ENCODE results near the gene SYNGR2.

The SYNGR2 gene

DNA sequence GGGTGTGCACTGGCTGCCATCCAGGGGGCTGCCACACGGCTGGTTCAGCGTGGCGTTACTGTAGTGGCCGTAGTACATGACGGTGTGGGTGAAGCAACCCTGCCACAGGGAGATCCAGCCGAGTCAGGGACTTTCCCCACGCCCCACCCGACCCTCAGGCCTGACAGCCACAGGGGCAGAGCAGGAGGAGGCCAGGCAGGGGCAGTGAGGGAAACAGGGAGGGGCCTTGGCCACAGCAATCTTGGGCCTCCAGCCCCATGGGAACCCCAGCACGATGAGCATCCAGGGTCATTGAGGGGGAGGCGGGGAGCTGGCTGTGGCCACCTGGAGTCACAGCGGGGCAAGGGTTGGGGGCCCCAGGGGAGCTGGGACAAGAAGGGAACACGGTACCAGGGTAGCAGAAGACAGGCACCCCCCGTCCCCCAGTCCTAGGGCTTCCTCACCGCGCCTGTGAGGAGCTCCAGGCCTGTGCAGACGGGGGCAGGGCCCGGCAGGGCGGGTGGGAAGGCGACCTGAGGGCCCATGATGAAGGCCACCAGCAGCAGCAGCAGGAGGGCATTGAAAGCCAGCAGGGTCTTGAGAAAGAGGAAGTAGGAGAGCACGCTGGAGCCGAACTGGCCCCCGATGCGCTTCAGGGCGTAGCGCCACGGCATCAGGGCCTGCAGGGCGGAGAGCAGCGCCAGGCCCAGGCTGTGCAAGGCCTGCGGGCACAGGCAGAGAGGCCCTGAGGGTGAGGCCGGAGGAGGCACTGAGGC, 44.1 kb upstream of the SYNGR2 start:
- Histone ChIP-seq H3K14ac (ENCODE audit: low read length in 2 of 2) (no peak overlapping the region), H3K27me3 (ENCODE audit: control insufficient read depth in 1 of 2, insufficient read depth in 1 of 2, low read length in 2 of 2) (peaks cover 0 to 27% of the 10 kb centered on the region in 2 experiments), H2BK5ac (ENCODE audit: low read depth, low read length, poor library complexity, severe bottlenecking) (no peak overlapping the region), H3K4ac (ENCODE audit: low read depth in 1 of 2, low read length in 2 of 2) (no peak overlapping the region), H3K4me2 (ENCODE audit: low read length, poor library complexity, severe bottlenecking) (no peak overlapping the region), H3K23ac (ENCODE audit: low read length in 2 of 2) (no peak overlapping the region), H3K27ac (ENCODE audit: low read length, poor library complexity, severe bottlenecking) (no peak overlapping the region), H3K36me3 (ENCODE audit: control insufficient read depth in 1 of 2, insufficient read depth in 2 of 2, low read depth in 1 of 2, low read length in 2 of 2) (peaks cover 0 to 65% of the 10 kb centered on the region in 2 experiments), H3K4me3 (ENCODE audit: insufficient read depth in 1 of 2, low read depth in 1 of 2, low read length in 2 of 2) (peak overlapping the region in 1 of 2 experiments; percentile 4), H2AK5ac (ENCODE audit: low read length, severe bottlenecking) (no peak overlapping the region), H3K9me3 (ENCODE audit: control insufficient read depth, low read length) (no peaks in the 10 kb centered on the region), H2BK12ac (ENCODE audit: low read length in 2 of 2) (no peak overlapping the region), H3K4me1 (ENCODE audit: control insufficient read depth, insufficient read depth, low read depth, low read length) (peaks cover 31% of the 10 kb centered on the region), H3K18ac (ENCODE audit: low read depth in 1 of 2, low read length in 2 of 2) (no peak overlapping the region), H3K79me1 (replicated peaks; ENCODE audit: low read length, poor library complexity, severe bottlenecking) (peaks cover 29% of the 10 kb centered on the region), H2BK120ac (ENCODE audit: low read depth, low read length) (no peak overlapping the region), H4K91ac (ENCODE audit: low read length) (no peak overlapping the region), H2AFZ (ENCODE audit: low read depth, low read length) (no peak overlapping the region), H4K8ac (ENCODE audit: low read length) (no peak overlapping the region), H2BK15ac (ENCODE audit: low read depth, poor library complexity, severe bottlenecking) (no peak overlapping the region), H3K9ac (ENCODE audit: low read length) (no peak overlapping the region)
- no peak for DNase-seq
- 97% methylated on average over 30 of the region's 30 CpGs for WGBS

DNA sequence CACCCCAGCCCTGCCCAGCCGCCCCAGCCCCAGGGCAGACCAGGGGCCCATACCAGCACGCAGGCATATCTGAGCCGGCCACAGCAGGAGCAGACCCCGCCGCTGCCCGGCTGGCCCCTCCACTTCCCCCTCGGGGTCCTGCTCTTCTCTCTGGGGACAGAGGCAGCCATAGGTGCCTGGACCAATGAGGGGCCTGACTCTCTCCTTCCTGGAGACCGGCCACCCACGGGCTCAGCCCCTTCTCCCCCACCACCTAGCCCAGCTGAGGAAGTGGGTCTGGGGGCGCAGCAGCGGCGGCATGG, 43.6 kb upstream of the SYNGR2 start:
- Histone ChIP-seq H3K9me3 (ENCODE audit: control insufficient read depth, low read length) (no peaks in the 10 kb centered on the region), H2AK5ac (ENCODE audit: low read length, severe bottlenecking) (no peak overlapping the region), H3K4me2 (ENCODE audit: low read length, poor library complexity, severe bottlenecking) (no peak overlapping the region), H2BK15ac (ENCODE audit: low read depth, poor library complexity, severe bottlenecking) (no peak overlapping the region), H2AFZ (ENCODE audit: low read depth, low read length) (no peak overlapping the region), H3K18ac (ENCODE audit: low read depth in 1 of 2, low read length in 2 of 2) (no peak overlapping the region), H3K9ac (ENCODE audit: low read length) (no peak overlapping the region), H2BK12ac (ENCODE audit: low read length in 2 of 2) (no peak overlapping the region), H3K36me3 (ENCODE audit: control insufficient read depth in 1 of 2, insufficient read depth in 2 of 2, low read depth in 1 of 2, low read length in 2 of 2) (peaks cover 0 to 62% of the 10 kb centered on the region in 2 experiments), H3K23ac (ENCODE audit: low read length in 2 of 2) (no peak overlapping the region), H3K4me1 (ENCODE audit: control insufficient read depth, insufficient read depth, low read depth, low read length) (peaks cover 36% of the 10 kb centered on the region), H3K4ac (ENCODE audit: low read depth in 1 of 2, low read length in 2 of 2) (no peak overlapping the region), H3K27me3 (ENCODE audit: control insufficient read depth in 1 of 2, insufficient read depth in 1 of 2, low read length in 2 of 2) (peaks cover 0 to 32% of the 10 kb centered on the region in 2 experiments), H4K91ac (ENCODE audit: low read length) (no peak overlapping the region), H2BK120ac (ENCODE audit: low read depth, low read length) (no peak overlapping the region), H3K4me3 (ENCODE audit: insufficient read depth in 1 of 2, low read depth in 1 of 2, low read length in 2 of 2) (no peak overlapping the region), H2BK5ac (ENCODE audit: low read depth, low read length, poor library complexity, severe bottlenecking) (no peak overlapping the region), H3K14ac (ENCODE audit: low read length in 2 of 2) (no peak overlapping the region), H3K27ac (ENCODE audit: low read length, poor library complexity, severe bottlenecking) (no peak overlapping the region), H3K79me1 (replicated peaks; ENCODE audit: low read length, poor library complexity, severe bottlenecking) (peaks cover 29% of the 10 kb centered on the region), H4K8ac (ENCODE audit: low read length) (no peak overlapping the region)
- WGBS, result 93% methylated on average over 12 of the region's 12 CpGs
- DNase-seq, result no peak

DNA sequence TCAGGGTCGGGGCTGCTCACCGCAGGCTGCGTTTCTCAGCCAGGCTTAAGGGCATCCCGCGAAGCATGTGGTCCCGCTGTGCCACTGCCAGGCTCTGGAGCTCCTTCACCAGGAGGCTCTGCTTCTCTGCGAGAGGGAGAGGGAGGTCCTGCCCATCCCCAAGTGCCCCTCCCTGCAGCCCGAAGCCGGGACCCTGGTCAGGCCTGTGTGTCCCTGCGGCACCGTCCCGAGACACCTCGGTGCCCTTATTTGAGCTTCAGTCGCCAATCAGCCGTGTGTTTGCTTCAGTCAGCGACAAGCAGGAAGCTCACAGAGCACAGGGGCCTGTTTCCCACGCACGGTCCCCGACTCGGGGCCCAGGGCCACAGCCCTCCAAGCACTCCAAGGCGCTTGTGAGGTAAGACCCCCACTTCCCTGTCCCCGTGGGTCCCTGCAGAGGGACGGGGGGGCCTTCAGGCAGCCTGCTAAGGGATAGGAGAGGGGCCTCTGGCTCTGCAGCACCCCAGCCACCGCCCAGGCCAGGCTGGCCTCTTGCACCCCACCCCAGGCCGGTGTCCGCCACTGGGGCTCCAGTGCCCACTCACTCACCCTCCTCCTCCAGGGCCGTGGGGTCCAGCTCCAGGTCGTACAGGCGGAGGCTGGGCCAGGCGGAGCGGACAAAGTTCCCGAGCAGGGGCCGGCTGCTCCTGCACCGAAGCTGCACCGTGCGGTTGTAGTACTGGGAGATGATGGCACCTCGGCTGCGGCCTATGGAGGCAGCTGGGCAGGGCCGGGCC, 43.1 kb upstream of the SYNGR2 start:
- no peak overlapping the region for H3K4ac ChIP-seq (ENCODE audit: low read depth in 1 of 2, low read length in 2 of 2)
- no peak overlapping the region for H3K18ac ChIP-seq (ENCODE audit: low read depth in 1 of 2, low read length in 2 of 2)
- peaks cover 0 to 38% of the 10 kb centered on the region in 2 experiments for H3K27me3 ChIP-seq (ENCODE audit: control insufficient read depth in 1 of 2, insufficient read depth in 1 of 2, low read length in 2 of 2)
- no peak overlapping the region for H3K4me3 ChIP-seq (ENCODE audit: insufficient read depth in 1 of 2, low read depth in 1 of 2, low read length in 2 of 2)
- no peak overlapping the region for H4K91ac ChIP-seq (ENCODE audit: low read length)
- no peak overlapping the region for H2AK5ac ChIP-seq (ENCODE audit: low read length, severe bottlenecking)
- no peak overlapping the region for H2BK12ac ChIP-seq (ENCODE audit: low read length in 2 of 2)
- no peak overlapping the region for H3K23ac ChIP-seq (ENCODE audit: low read length in 2 of 2)
- H2BK15ac ChIP-seq (ENCODE audit: low read depth, poor library complexity, severe bottlenecking), result no peak overlapping the region
- WGBS, result 92% methylated on average over 36 of the region's 39 CpGs
- no peak overlapping the region for H3K14ac ChIP-seq (ENCODE audit: low read length in 2 of 2)
- no peak overlapping the region for H3K27ac ChIP-seq (ENCODE audit: low read length, poor library complexity, severe bottlenecking)
- no peak overlapping the region for H2AFZ ChIP-seq (ENCODE audit: low read depth, low read length)
- H2BK120ac ChIP-seq (ENCODE audit: low read depth, low read length), result no peak overlapping the region
- H3K36me3 ChIP-seq (ENCODE audit: control insufficient read depth in 1 of 2, insufficient read depth in 2 of 2, low read depth in 1 of 2, low read length in 2 of 2), result peaks cover 0 to 61% of the 10 kb centered on the region in 2 experiments
- H3K9ac ChIP-seq (ENCODE audit: low read length), result no peak overlapping the region
- H2BK5ac ChIP-seq (ENCODE audit: low read depth, low read length, poor library complexity, severe bottlenecking), result no peak overlapping the region
- H3K4me2 ChIP-seq (ENCODE audit: low read length, poor library complexity, severe bottlenecking), result no peak overlapping the region
- no peaks in the 10 kb centered on the region for H3K9me3 ChIP-seq (ENCODE audit: control insufficient read depth, low read length)
- H3K79me1 ChIP-seq (replicated peaks; ENCODE audit: low read length, poor library complexity, severe bottlenecking), result peaks cover 29% of the 10 kb centered on the region
- H4K8ac ChIP-seq (ENCODE audit: low read length), result no peak overlapping the region
- no peak for DNase-seq
- H3K4me1 ChIP-seq (ENCODE audit: control insufficient read depth, insufficient read depth, low read depth, low read length), result peaks cover 39% of the 10 kb centered on the region
